ENCODE measurements around the gene TBC1D5. TPM values are rescaled to one million over a fixed set of nuclear protein-coding genes. Genes with fewer than 3 reads are reported as not detected.

The TBC1D5 gene
- total RNA-seq, 1 experiment from 2014 or later, result 36.4 TPM

DNA sequence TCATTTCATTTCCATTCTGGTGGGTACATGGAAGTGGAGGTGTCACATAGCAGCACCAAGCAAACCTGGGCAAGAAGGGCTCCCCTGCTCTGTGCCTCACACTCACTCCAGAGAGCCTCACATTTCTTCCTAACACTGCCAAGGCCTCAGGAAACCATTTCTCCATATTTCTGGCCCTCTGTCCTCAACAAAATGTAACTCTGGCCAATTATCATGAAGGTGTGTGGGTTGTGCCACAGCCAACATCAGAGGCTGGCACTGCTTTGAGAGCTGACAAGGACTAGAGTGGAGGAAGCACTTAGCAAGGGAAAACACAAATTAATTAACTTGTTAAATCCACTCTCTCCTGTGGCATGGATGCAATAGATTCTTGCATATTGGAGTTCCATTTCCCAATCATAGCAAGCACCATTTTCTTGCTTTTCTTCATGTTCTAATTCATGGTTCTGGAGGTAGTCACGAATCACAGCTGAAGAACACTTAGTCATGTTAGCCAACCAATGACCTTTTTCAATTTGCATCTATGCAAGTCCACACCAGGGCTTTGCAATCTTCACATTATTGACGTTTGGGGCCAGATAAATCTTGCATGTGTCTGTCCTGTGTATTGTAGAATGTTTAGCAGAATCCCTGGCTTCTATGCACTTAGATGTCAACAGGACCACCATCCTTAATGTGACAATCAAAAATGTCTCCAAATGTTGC lies 616.5 kb downstream of the TBC1D5 start:
- Histone ChIP-seq H3K36me3 (ENCODE audit: control insufficient read depth, insufficient read depth, low read length) (no peaks in the 10 kb centered on the region), H3K9me3 (no peaks in the 10 kb centered on the region), H3K4me1 (no peaks in the 10 kb centered on the region), H3K4me3 (ENCODE audit: low read depth, low read length) (no peak overlapping the region), H3K27me3 (replicated peaks; ENCODE audit: control insufficient read depth, insufficient read depth, low read length) (no peaks in the 10 kb centered on the region)
- H3K9me3 Mint-ChIP-seq (ENCODE audit: unreplicated experiment), result no peaks in the 10 kb centered on the region
- ChIA-PET CTCF (no interaction called here), POLR2A (no interaction called here)
- no peak overlapping the region for H3K27ac Mint-ChIP-seq (ENCODE audit: unreplicated experiment)
- DNase-seq, result no peak
- H3K36me3 Mint-ChIP-seq (ENCODE audit: insufficient read depth, unreplicated experiment), result no peaks in the 10 kb centered on the region
- intact Hi-C loops (cut with micrococcal nuclease; ENCODE audit: unreplicated experiment), result no loop called here
- peaks cover 3% of the 10 kb centered on the region for H3K27me3 Mint-ChIP-seq (ENCODE audit: insufficient read depth, unreplicated experiment)
- no peaks in the 10 kb centered on the region for H3K4me1 Mint-ChIP-seq (ENCODE audit: low read depth, unreplicated experiment)
- no peak overlapping the region for H3K4me3 Mint-ChIP-seq (ENCODE audit: unreplicated experiment)
- no TSS peak for BruUV-seq (replicated peaks)
- no peak for TF ChIP-seq CTCF (IDR thresholded peaks at IDR 0.05; ENCODE audit: insufficient read depth in 1 of 2, low read depth in 1 of 2, low read length in 1 of 2, severe bottlenecking in 1 of 2, unreplicated experiment in 1 of 2)

DNA sequence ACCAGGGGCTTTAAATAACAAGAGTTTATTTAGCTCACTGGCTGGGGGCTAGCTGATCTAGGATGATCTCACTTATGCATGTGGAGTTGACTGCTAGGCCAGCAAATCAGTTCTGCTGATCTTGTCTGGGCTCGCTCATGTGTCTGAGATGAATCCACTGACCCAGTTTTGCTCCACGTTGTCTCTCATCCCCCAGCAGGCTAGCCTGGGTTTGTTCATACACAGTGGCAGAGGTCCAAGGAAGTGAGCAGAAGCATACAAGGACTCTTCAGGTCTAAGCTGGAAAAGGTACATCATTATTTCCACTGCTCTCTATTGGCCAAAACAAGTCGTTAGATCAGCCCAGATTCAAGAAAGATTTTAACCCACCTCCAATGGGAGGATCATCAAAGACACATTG lies 619.7 kb downstream of the TBC1D5 start:
- intact Hi-C loops (cut with micrococcal nuclease; ENCODE audit: unreplicated experiment), result no loop called here
- Mint-ChIP-seq H3K4me3 (ENCODE audit: unreplicated experiment) (no peak overlapping the region), H3K27me3 (ENCODE audit: insufficient read depth, unreplicated experiment) (no peaks in the 10 kb centered on the region), H3K4me1 (ENCODE audit: low read depth, unreplicated experiment) (no peaks in the 10 kb centered on the region), H3K9me3 (ENCODE audit: unreplicated experiment) (no peaks in the 10 kb centered on the region), H3K36me3 (ENCODE audit: insufficient read depth, unreplicated experiment) (no peaks in the 10 kb centered on the region), H3K27ac (ENCODE audit: unreplicated experiment) (no peak overlapping the region)
- TF ChIP-seq CTCF (IDR thresholded peaks at IDR 0.05; ENCODE audit: insufficient read depth in 1 of 2, low read depth in 1 of 2, low read length in 1 of 2, severe bottlenecking in 1 of 2, unreplicated experiment in 1 of 2), result no peak
- H3K9me3 ChIP-seq, result no peaks in the 10 kb centered on the region
- H3K4me1 ChIP-seq, result no peaks in the 10 kb centered on the region
- DNase-seq, result no peak
- POLR2A ChIA-PET, result no interaction called here
- CTCF ChIA-PET, result no interaction called here
- no peaks in the 10 kb centered on the region for H3K36me3 ChIP-seq (ENCODE audit: control insufficient read depth, insufficient read depth, low read length)
- no peaks in the 10 kb centered on the region for H3K27me3 ChIP-seq (replicated peaks; ENCODE audit: control insufficient read depth, insufficient read depth, low read length)
- no peak overlapping the region for H3K4me3 ChIP-seq (ENCODE audit: low read depth, low read length)
- BruUV-seq (replicated peaks), result no TSS peak

DNA sequence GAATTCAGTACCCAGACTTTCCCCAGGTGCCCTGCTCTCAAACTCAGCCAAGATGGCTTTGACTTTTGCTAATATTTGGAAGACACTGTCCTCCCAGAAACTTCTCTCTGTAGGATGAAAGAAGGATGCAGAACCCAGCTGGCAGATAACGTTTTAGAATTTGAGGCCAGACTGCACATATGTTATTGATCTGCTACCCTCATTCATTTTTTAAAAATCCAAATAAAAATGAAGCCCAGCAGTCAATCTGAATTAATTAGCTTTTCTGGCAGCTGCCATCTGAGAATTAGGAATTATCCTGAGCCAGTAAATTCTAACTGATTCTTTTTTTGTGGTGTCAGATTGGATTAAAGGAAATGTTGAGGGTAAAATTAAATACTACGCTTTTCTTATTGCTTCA lies 621.1 kb downstream of the TBC1D5 start:
- ChIA-PET CTCF (no interaction called here), POLR2A (no interaction called here)
- no peak overlapping the region for H3K27ac Mint-ChIP-seq (ENCODE audit: unreplicated experiment)
- no peaks in the 10 kb centered on the region for H3K4me1 Mint-ChIP-seq (ENCODE audit: low read depth, unreplicated experiment)
- no peaks in the 10 kb centered on the region for H3K9me3 Mint-ChIP-seq (ENCODE audit: unreplicated experiment)
- no peak for DNase-seq
- intact Hi-C loops (cut with micrococcal nuclease; ENCODE audit: unreplicated experiment), result no loop called here
- no TSS peak for BruUV-seq (replicated peaks)
- peaks cover 3% of the 10 kb centered on the region for H3K27me3 Mint-ChIP-seq (ENCODE audit: insufficient read depth, unreplicated experiment)
- Histone ChIP-seq H3K4me1 (no peaks in the 10 kb centered on the region), H3K9me3 (no peaks in the 10 kb centered on the region), H3K4me3 (ENCODE audit: low read depth, low read length) (no peak overlapping the region), H3K27me3 (replicated peaks; ENCODE audit: control insufficient read depth, insufficient read depth, low read length) (no peaks in the 10 kb centered on the region), H3K36me3 (ENCODE audit: control insufficient read depth, insufficient read depth, low read length) (no peaks in the 10 kb centered on the region)
- TF ChIP-seq CTCF (IDR thresholded peaks at IDR 0.05; ENCODE audit: insufficient read depth in 1 of 2, low read depth in 1 of 2, low read length in 1 of 2, severe bottlenecking in 1 of 2, unreplicated experiment in 1 of 2), result no peak
- H3K4me3 Mint-ChIP-seq (ENCODE audit: unreplicated experiment), result no peak overlapping the region
- no peaks in the 10 kb centered on the region for H3K36me3 Mint-ChIP-seq (ENCODE audit: insufficient read depth, unreplicated experiment)
